GM23338 (cell line): ENCODE results near the gene EPB41L5. TPM values are rescaled to one million over a fixed set of nuclear protein-coding genes. Genes with fewer than 3 reads are reported as not detected.

Experiments
- ATAC-seq: fragments of 200-7000 bp; cut with Tn5 transposase; 3 replicates; pipeline ENCODE4 v1.9.1; 2020
- DNase-seq: peaks from one replicate; pipeline ENCODE4 v3.0.0-alpha.2; 2015; ENCODE audit warnings: low spot score
- H2AFZ ChIP-seq: fragments of 200-600 bp; sonication (generic); 2 replicates; pipeline ENCODE4 v1.8.0; 2016; ENCODE audit warnings: antibody characterized with exemption, mild to moderate bottlenecking, moderate library complexity
- H3F3A ChIP-seq: fragments of 200-600 bp; sonication (generic); replicated peaks from 2 replicates; pipeline ENCODE4 v1.8.0; 2017; ENCODE audit warnings: antibody characterized with exemption, mixed run types, low read depth
- H3K27ac ChIP-seq: fragments of 200-600 bp; sonication (generic); 2 replicates; pipeline ENCODE4 v1.6.1; 2016; ENCODE audit warnings: low read depth
- H3K27me3 ChIP-seq: fragments of 200-600 bp; sonication (generic); 2 replicates; pipeline ENCODE4 v1.8.0; 2016; ENCODE audit warnings: mild to moderate bottlenecking, mixed run types, moderate library complexity; ENCODE audit not compliant: insufficient read depth
- H3K36me3 ChIP-seq: fragments of 200-600 bp; sonication (generic); 2 replicates; pipeline ENCODE4 v1.8.0; 2016; ENCODE audit warnings: mild to moderate bottlenecking; ENCODE audit not compliant: insufficient read depth
- H3K4me1 ChIP-seq: fragments of 200-600 bp; sonication (generic); 2 replicates; pipeline ENCODE4 v1.8.0; 2016; ENCODE audit warnings: mild to moderate bottlenecking, moderate library complexity; ENCODE audit not compliant: insufficient read depth
- H3K4me2 ChIP-seq: fragments of 200-600 bp; sonication (generic); 2 replicates; pipeline ENCODE4 v1.7.1; 2017; ENCODE audit warnings: mixed run types
- H3K4me3 ChIP-seq: fragments of 200-600 bp; sonication (generic); 2 replicates; pipeline ENCODE4 v1.6.1; 2016; ENCODE audit warnings: mixed run types
- H3K79me2 ChIP-seq: fragments of 200-600 bp; sonication (generic); replicated peaks from 2 replicates; pipeline ENCODE4 v1.8.0; 2017; ENCODE audit warnings: mild to moderate bottlenecking; ENCODE audit not compliant: insufficient read depth
- H3K9me2 ChIP-seq: fragments of 200-600 bp; sonication (generic); 2 replicates; pipeline ENCODE4 v1.8.0; 2017; ENCODE audit not compliant: insufficient read depth
- H4K20me1 ChIP-seq: fragments of 200-600 bp; sonication (generic); replicated peaks from 2 replicates; pipeline ENCODE4 v1.8.0; 2017; ENCODE audit warnings: mild to moderate bottlenecking; ENCODE audit not compliant: insufficient read depth
- H3K27ac Mint-ChIP-seq: 2 replicates; pipeline ENCODE4 v1.8.0; 2020; ENCODE audit warnings: inconsistent platforms, mild to moderate bottlenecking, moderate library complexity, mixed read lengths
- H3K27me3 Mint-ChIP-seq: 3 replicates; pipeline ENCODE4 v1.8.0; 2022; ENCODE audit warnings: low read depth, mild to moderate bottlenecking, moderate library complexity, mixed read lengths, inconsistent platforms; ENCODE audit not compliant: insufficient read depth, poor library complexity
- H3K36me3 Mint-ChIP-seq: 3 replicates; pipeline ENCODE4 v1.8.0; 2021; ENCODE audit warnings: low read depth, mild to moderate bottlenecking, inconsistent platforms, moderate library complexity, mixed read lengths
- H3K4me1 Mint-ChIP-seq: 3 replicates; pipeline ENCODE4 v1.8.0; 2020; ENCODE audit warnings: mild to moderate bottlenecking, inconsistent platforms, mixed read lengths
- H3K4me3 Mint-ChIP-seq: 3 replicates; pipeline ENCODE4 v1.8.0; 2021; ENCODE audit warnings: moderate library complexity, mild to moderate bottlenecking, inconsistent platforms, mixed read lengths
- H3K9me3 Mint-ChIP-seq: 3 replicates; pipeline ENCODE4 v1.8.0; 2020; ENCODE audit warnings: moderate library complexity, mild to moderate bottlenecking, inconsistent platforms, mixed read lengths
- CREB1 ChIP-seq: fragments of 250-450 bp; sonication (Bioruptor Pico); IDR thresholded peaks from 2 replicates; pipeline ENCODE4 v1.5.0; 2020; ENCODE audit warnings: low read depth, mild to moderate bottlenecking, moderate library complexity
- ETS1 ChIP-seq: IDR thresholded peaks from 2 replicates; pipeline ENCODE4 v1.6.1; 2016; ENCODE audit warnings: antibody characterized with exemption
- EZH2 ChIP-seq: fragments of 200-600 bp; sonication (generic); IDR thresholded peaks from one replicate; pipeline ENCODE4 v1.8.0; 2017; ENCODE audit warnings: antibody characterized with exemption, mild to moderate bottlenecking, low read depth; ENCODE audit not compliant: unreplicated experiment
- EZH2phosphoT487 ChIP-seq: fragments of 200-600 bp; sonication (generic); IDR thresholded peaks from one replicate; pipeline ENCODE4 v1.8.1; 2018; ENCODE audit warnings: antibody characterized with exemption; ENCODE audit not compliant: unreplicated experiment
- JUNB ChIP-seq: IDR thresholded peaks from one replicate; pipeline ENCODE4 v1.6.1; 2016; ENCODE audit warnings: antibody characterized with exemption; ENCODE audit not compliant: unreplicated experiment
- NANOG ChIP-seq: IDR thresholded peaks from 2 replicates; pipeline ENCODE4 v1.6.1; 2016; ENCODE audit warnings: antibody characterized with exemption, borderline replicate concordance
- POLR2AphosphoS5 ChIP-seq: IDR thresholded peaks from 2 replicates; pipeline ENCODE4 v1.6.1; 2016; ENCODE audit warnings: antibody characterized with exemption, low read depth
- STAT1 ChIP-seq: IDR thresholded peaks from one replicate; pipeline ENCODE4 v1.6.1; 2016; ENCODE audit warnings: antibody characterized with exemption; ENCODE audit not compliant: unreplicated experiment
- ZNF114 ChIP-seq: fragments of 250-450 bp; sonication (Bioruptor Pico); IDR thresholded peaks from 2 replicates; pipeline ENCODE4 v1.5.0; 2020; ENCODE audit warnings: mild to moderate bottlenecking, moderate library complexity
- ZNF331 ChIP-seq: fragments of 250-450 bp; sonication (Bioruptor Pico); IDR thresholded peaks from 2 replicates; pipeline ENCODE4 v1.5.0; 2020; ENCODE audit warnings: low read depth, mild to moderate bottlenecking, moderate library complexity
- polyA plus RNA-seq: library from polyadenylated mRNA; unstranded; fragments of >200 nt; fragmentation: Nextera tagmentation; extraction: Ambion mirVana; gene quantifications from 2 replicates; pipeline ENCODE4 v1.2.1, GENCODE V29; 2016
- total RNA-seq: library from RNA; depleted of rRNA; stranded (reverse); fragments of >200 nt; shearing (Covaris generic); gene quantifications from 2 replicates; pipeline ENCODE4 v1.2.3, GENCODE V29; 2014
- TF ChIP-seq, protein P1 (sequence below): IDR thresholded peaks from one replicate; pipeline ENCODE4 v1.6.1; 2018; ENCODE audit warnings: antibody characterized with exemption; ENCODE audit not compliant: unreplicated experiment
- TF ChIP-seq, protein P2 (sequence below), 2 experiments: fragments of 200-600 bp in 1 of 2; sonication (generic) in 1 of 2; conservative IDR thresholded peaks; 2 replicates each; pipeline versions ENCODE4 v1.5.1 to v1.6.1; 2016 to 2017; ENCODE audit warnings: antibody characterized with exemption in 2 of 2, low read depth in 2 of 2, mild to moderate bottlenecking in 2 of 2, moderate library complexity in 1 of 2

EPB41L5 gene
- total and polyA plus RNA-seq, 2 experiments from 2014 or later, result 15.5 to 35.4 TPM

DNA sequence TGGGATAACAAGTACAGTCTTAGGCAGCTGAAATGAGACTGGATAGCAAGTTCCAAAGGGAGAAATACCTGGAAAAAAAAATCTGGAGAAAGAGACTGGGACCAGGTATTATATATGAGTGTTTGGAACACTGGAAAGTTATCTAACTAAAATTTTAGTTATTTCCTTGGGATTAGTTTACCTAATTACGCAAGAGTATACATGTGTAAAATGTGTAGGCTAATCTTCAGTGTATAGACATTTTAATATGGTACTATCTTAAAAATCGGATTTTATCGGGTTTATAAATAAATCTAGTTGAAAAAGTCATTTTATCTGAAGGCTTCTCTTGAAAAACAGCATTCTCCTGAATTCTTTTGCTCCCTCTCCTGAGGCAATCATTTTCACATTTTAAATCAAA lies 3.9 kb downstream of the EPB41L5 start:
- no peaks in the 10 kb centered on the region for H3K36me3 ChIP-seq
- TF ChIP-seq ETS1, result no peak
- no peak for TF ChIP-seq JUNB
- TF ChIP-seq CREB1 (CRISPR knock-in tag), result no peak
- TF ChIP-seq EZH2phosphoT487, result no peak
- no peak for TF ChIP-seq POLR2AphosphoS5
- TF ChIP-seq EZH2, result no peak
- no peak for TF ChIP-seq ZNF114
- TF ChIP-seq ZNF331 (CRISPR knock-in tag), result no peak
- TF ChIP-seq, protein P1, sequence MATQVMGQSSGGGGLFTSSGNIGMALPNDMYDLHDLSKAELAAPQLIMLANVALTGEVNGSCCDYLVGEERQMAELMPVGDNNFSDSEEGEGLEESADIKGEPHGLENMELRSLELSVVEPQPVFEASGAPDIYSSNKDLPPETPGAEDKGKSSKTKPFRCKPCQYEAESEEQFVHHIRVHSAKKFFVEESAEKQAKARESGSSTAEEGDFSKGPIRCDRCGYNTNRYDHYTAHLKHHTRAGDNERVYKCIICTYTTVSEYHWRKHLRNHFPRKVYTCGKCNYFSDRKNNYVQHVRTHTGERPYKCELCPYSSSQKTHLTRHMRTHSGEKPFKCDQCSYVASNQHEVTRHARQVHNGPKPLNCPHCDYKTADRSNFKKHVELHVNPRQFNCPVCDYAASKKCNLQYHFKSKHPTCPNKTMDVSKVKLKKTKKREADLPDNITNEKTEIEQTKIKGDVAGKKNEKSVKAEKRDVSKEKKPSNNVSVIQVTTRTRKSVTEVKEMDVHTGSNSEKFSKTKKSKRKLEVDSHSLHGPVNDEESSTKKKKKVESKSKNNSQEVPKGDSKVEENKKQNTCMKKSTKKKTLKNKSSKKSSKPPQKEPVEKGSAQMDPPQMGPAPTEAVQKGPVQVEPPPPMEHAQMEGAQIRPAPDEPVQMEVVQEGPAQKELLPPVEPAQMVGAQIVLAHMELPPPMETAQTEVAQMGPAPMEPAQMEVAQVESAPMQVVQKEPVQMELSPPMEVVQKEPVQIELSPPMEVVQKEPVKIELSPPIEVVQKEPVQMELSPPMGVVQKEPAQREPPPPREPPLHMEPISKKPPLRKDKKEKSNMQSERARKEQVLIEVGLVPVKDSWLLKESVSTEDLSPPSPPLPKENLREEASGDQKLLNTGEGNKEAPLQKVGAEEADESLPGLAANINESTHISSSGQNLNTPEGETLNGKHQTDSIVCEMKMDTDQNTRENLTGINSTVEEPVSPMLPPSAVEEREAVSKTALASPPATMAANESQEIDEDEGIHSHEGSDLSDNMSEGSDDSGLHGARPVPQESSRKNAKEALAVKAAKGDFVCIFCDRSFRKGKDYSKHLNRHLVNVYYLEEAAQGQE, result no peak
- TF ChIP-seq NANOG, result no peak
- H3K4me1 Mint-ChIP-seq, result peaks cover 28% of the 10 kb centered on the region
- H3K27ac ChIP-seq, result no peak overlapping the region
- H3K4me3 Mint-ChIP-seq, result no peak overlapping the region; the same call in 2 of the 3 replicates
- no peak for ATAC-seq
- H4K20me1 ChIP-seq, result no peaks in the 10 kb centered on the region; the same call in 1 of the 2 replicates
- no peak for DNase-seq
- H3K79me2 ChIP-seq, result peaks cover 82% of the 10 kb centered on the region
- H3K4me3 ChIP-seq, result no peak overlapping the region
- no peak overlapping the region for H3K4me2 ChIP-seq
- H3K36me3 Mint-ChIP-seq, result peaks cover 20% of the 10 kb centered on the region
- H3F3A ChIP-seq, result no peaks in the 10 kb centered on the region
- H3K27me3 Mint-ChIP-seq, result peaks cover 5% of the 10 kb centered on the region
- no peak overlapping the region for H2AFZ ChIP-seq
- H3K9me2 ChIP-seq, result no peaks in the 10 kb centered on the region
- no peaks in the 10 kb centered on the region for H3K9me3 Mint-ChIP-seq
- H3K4me1 ChIP-seq, result peaks cover 26% of the 10 kb centered on the region
- H3K27me3 ChIP-seq, result peaks cover 5% of the 10 kb centered on the region; the same call in 1 of the 2 replicates
- peak overlapping the region; percentile 37 for H3K27ac Mint-ChIP-seq

GRCh38 chr2:120017201-120017600 lies 4.3 kb downstream of the EPB41L5 start:
- no peaks in the 10 kb centered on the region for H3K36me3 ChIP-seq
- H3F3A ChIP-seq, result no peaks in the 10 kb centered on the region
- no peak overlapping the region for H3K4me2 ChIP-seq
- H3K4me1 ChIP-seq, result peaks cover 26% of the 10 kb centered on the region
- H3K79me2 ChIP-seq, result peaks cover 86% of the 10 kb centered on the region
- peaks cover 22% of the 10 kb centered on the region for H3K36me3 Mint-ChIP-seq
- DNase-seq (no peak), ATAC-seq (no peak)
- peaks cover 26% of the 10 kb centered on the region for H3K4me1 Mint-ChIP-seq
- peak overlapping the region; percentile 1; the same call in 1 of the 3 replicates for H3K4me3 Mint-ChIP-seq
- peak overlapping the region; percentile 37 for H3K27ac Mint-ChIP-seq
- H2AFZ ChIP-seq, result no peak overlapping the region
- H3K4me3 ChIP-seq, result no peak overlapping the region
- peaks cover under 1% of the 10 kb centered on the region; the same call in 1 of the 2 replicates for H3K27me3 ChIP-seq
- H3K27ac ChIP-seq, result no peak overlapping the region
- no peaks in the 10 kb centered on the region for H3K9me3 Mint-ChIP-seq
- H4K20me1 ChIP-seq, result no peaks in the 10 kb centered on the region; the same call in 1 of the 2 replicates
- H3K27me3 Mint-ChIP-seq, result peaks cover 5% of the 10 kb centered on the region
- no peaks in the 10 kb centered on the region for H3K9me2 ChIP-seq
- TF ChIP-seq NANOG (no peak), CREB1 (CRISPR knock-in tag) (no peak), ETS1 (no peak), JUNB (no peak), POLR2AphosphoS5 (no peak), STAT1 (no peak), EZH2 (no peak)
- TF ChIP-seq, protein P2, sequence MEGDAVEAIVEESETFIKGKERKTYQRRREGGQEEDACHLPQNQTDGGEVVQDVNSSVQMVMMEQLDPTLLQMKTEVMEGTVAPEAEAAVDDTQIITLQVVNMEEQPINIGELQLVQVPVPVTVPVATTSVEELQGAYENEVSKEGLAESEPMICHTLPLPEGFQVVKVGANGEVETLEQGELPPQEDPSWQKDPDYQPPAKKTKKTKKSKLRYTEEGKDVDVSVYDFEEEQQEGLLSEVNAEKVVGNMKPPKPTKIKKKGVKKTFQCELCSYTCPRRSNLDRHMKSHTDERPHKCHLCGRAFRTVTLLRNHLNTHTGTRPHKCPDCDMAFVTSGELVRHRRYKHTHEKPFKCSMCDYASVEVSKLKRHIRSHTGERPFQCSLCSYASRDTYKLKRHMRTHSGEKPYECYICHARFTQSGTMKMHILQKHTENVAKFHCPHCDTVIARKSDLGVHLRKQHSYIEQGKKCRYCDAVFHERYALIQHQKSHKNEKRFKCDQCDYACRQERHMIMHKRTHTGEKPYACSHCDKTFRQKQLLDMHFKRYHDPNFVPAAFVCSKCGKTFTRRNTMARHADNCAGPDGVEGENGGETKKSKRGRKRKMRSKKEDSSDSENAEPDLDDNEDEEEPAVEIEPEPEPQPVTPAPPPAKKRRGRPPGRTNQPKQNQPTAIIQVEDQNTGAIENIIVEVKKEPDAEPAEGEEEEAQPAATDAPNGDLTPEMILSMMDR (conservative IDR thresholded peaks at IDR 0.05; ENCODE audit: low read depth in 2 of 2), result no peak
- TF ChIP-seq, protein P1, result no peak
